ENCODE results near the gene NUDT8.
"Not testable (repeated sequence)": the region's sequence is repeated elsewhere in the genome, so short reads cannot be mapped to it uniquely, and the experiment has no call there.

The NUDT8 gene, protein sequence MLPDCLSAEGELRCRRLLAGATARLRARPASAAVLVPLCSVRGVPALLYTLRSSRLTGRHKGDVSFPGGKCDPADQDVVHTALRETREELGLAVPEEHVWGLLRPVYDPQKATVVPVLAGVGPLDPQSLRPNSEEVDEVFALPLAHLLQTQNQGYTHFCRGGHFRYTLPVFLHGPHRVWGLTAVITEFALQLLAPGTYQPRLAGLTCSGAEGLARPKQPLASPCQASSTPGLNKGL

DNA sequence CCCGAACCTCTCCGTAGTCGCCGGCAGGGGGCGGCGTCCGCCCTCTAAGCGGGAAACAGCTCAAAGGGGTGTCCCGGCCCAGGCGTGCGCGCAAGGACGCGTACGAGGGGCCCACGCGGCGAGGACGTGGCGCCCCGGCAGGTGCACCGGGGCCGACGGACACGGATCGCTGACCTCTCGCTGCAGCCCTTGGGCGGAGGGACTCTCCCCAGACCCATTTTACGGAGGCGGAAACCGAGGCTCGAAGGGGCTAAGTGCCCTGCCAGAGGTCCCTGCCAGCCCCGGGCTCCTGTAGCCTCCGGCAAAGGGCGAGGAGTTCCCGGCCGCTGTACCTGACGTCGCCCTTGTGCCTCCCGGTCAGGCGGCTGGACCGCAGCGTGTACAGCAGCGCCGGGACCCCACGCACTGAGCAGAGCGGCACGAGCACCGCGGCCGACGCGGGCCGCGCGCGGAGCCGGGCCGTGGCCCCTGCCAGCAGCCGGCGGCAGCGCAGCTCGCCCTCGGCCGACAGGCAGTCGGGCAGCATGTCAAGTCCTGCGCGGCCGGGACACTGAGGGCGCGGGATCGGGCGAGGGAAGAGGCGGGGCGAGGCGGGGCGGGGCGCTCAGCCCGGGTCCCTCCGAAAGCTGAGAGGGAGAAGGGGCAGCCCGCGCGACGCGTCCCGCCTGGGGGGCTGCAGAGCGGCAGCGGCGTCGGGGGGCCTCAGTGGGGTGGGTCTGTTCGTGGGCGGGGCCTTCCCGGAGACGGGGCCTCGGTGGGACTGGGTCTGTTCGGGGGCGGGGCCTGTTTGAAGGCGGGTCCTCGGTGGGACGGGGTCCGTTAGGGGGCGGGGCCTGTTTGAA is at the start of gene NUDT8:
TSS of gene NUDT8 (minus strand) at position 552 of the 842 bp plus-strand sequence. CDS start at position 526, 26 bp downstream.
- peak; percentile 85 for DNase-seq

DNA sequence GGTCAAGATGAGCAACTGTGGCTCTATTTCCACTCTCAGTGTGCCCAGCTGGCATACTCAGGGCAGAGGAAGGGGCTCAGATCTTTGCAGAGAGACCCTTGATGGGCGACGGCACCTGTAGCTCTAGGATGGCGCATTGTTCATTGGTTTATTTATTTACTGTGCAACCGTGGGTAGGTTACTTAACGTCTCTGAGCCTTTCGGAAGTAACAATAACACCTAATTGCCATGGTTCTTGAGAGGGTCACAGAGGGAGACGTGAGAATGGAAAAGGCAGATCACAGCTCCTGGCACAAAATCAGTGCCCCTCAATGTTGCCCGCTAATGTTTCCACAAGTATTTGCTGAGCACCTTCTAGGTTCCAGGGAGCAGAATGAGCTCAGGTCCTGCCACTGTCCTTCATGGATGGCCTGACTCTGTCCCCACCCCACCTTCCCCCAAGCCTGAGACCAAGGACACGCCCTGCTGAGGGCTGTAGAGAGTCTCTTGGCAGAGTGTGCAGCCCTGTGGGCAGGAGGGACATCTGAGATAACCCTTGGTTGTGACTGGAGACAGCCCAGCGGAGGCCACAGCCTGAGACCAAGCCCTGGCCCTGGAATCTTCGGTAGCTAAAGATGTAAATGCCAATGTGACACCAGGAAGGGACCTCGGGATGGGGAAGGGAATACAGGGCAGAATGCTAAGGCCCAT is 45.5 kb upstream of the NUDT8 start:
- no peak for DNase-seq

DNA sequence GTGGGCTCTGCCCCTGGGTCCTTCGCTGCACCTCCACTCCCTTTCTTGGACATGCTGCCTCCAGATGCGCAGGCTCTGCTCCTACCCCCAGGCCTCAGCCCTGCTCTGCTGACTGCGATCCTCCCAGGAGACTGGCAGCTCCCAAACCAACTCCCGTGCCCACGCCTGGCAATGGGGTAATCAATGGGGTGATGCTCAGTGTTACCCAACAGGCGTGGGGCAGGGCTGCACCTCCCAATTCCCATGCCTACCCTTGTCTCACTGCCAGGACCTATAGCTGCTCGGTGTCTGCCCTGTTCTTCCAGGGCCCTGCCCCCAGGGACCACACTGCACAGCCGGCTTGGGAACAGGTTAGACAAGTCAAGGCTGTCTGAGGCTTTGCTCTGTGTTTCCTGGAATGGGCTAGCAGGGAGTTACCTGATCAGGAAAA is 44.7 kb upstream of the NUDT8 start, which contains the start of gene ALDH3B2:
TSS of gene ALDH3B2 (minus strand) at position 182 of the 430 bp plus-strand sequence. CDS start 7,688 bp downstream, outside the sequence.
- no peak for DNase-seq

DNA sequence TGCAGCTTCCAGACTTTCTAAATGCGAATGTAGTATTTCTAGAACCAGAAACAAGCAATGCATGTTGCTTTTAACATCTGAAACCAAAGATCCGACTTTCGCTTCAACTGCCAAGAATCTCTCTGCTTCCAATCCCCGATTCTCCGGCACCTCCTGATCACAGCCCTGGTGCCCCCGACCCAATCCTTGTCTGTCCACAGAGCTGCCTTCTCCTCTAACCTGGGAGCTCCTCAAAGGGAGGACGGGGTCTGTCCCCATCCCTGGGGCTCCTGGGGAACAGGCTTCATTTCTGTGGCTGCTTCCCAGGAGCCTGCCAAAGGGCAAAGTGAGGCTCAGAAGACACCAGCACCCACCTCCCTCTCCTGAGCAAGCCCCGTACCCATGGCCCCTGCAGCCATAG is 44.2 kb upstream of the NUDT8 start:
- DNase-seq, result no peak

DNA sequence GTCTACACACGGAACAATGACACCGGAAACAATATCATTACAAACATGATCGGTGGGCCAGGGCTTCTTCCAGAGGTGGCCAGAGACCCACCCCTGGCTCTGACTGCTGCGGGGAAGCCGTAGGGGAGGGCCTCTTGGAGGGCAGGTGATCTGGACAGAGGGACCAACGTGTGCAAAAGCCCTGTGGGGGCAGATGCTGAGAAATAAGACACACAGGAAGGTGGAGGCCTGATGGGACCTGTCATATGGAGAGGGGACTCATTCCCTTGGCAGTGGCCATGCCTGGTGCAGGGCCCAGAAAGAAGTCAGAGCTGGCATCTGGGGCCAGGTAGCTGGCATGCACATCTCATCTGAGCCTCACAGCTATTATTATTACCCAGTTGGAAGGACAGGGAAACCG is 43.6 kb upstream of the NUDT8 start:
- DNase-seq, result no peak

DNA sequence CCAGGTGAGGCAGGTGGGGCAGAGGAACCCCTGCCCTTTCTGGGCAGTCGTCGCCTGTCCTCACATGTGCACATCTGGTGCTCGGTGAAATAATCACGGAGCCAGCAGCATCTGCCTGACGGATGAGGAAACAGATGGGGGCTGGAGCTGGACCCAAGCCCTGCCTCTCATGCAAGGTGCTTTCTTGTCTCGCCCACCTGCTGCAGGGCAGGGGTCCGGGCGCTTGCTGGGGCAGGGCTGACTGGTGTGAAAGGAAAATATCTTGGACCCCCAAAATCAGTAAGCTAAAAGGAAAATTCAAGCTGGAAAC is 41.4 kb upstream of the NUDT8 start:
- DNase-seq, result no peak

DNA sequence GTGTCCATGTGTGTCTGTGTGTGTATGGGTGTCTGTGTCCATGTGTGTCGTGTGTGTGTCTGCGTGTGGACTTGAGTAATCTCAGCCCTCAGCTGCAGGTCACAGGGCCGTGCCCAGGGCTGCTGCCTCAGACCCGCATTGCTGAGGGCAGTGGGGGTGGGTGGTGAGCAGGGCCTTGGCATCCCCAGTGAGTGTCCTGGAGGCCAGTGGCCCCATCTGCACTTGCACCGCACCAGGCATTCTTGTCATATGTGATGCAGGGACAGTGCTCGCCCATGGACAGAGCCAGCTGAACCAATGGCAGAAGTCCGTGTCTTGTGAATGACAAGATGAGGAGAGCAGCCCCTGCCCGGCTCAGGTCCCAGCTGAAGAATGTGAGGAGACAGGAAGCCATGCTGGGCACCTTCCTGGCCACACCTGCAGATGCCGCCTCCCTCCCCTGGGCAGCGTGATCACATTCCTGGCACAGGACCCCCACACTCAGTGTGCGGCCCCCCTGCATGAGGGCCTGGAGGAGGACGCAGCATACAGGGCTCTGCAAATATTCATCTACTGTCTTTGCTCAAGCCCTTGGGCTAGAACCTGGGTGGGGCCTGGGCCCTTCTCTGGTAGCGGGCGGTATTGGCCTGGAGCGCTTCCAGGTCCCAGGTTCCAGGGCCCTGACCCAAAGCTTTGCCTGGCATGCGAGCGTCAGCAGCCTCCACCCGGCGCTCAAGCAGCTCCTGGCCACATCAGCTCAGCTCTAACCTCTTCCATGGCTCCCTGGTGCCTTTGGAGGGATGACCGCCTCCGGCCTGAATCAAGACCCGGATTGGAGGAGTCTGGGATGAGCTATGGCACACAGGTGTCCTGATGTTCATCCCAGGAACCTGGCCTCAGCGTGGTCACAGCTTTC is 40.8 kb upstream of the NUDT8 start:
- no peak for DNase-seq

DNA sequence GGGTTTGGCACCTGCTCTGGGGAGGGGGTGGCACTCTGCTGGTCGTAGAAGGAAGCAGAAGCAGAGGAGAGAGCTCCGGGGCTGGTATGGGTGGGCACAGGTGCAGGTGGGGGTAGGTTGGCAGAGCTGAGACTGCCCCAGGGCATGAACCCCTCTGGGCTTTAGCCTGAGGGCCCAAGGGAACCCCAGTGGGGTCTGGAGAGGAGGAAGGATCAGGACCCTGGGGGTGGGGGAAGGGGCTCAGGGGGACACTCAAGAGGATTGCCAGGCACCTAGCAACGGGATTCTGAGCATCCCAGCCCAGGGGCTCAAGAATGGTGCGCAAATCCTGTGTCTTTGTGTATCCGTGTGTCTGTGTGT is 38.4 kb upstream of the NUDT8 start:
- no peak for DNase-seq

DNA sequence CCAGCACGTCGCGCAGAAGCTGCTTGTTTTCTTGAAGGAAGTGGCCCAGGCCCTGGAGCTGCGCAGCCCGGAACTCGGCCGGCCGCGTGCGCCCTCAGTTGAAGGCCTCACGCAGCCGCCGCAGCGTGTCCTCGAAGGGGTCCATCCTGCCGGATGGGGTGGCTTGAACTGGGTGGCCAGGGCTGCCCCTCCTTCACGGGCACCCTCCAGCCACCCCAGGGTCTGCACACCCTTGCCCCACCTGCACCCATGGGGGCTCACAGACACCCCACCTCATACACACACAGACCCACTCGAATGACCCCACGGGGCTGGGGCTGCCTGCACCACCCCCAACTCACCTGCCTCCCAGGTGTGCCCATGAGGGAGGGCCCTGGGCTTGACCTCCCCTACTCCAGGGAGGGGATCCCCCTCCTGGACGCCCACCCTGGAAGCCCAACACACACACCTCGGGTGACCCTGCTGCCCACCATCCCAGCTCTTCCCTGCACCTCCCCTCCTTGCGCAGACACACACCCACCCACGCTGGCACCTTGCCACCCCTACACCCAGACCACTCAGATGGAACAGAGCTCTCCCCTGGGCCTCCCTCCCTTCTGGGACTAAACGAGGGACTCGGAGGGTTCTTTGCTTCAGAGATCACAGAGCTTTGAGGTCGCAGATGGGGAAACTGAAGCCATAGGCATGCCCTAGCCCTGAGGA is 37.9 kb upstream of the NUDT8 start:
- DNase-seq, result no peak

DNA sequence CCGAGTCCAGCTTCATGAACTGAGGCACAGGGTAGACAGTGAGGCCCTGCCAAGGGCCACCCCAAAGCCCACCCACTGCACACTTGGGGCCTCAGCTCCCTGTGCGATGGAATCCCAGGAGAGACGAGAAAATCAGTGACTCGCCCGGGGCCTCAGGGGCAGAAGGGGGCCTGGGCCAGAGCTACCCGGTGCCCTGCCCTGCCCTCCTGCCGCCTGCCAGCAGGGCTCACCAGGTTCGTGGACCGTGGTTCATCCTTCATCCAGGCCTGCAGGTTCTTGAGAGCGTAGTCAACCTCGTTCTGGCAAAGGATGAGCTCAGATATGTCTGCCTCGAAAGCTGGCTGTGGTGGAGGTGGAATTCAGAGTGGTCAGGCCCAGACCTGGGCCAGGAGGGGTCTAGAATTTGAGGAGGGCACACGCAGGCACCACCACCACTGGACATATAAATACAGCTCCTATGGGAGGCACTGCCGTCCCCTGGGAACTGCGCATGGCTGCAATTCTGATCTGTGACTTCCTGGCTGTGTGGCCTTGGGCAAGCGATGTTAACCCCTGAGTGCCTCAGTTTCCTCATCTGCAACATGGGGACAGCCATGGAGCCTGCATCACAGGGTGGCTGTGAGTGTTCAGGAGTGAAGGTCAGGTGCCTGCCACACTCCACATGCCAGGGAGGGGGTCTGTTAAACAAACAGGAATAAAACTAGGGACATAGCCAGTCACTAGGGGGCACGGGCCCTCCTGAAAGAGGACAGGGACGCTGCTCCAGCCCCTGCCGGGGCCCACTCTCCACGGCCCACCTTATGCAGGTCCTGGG is 37.1 kb upstream of the NUDT8 start:
- no peak for DNase-seq

DNA sequence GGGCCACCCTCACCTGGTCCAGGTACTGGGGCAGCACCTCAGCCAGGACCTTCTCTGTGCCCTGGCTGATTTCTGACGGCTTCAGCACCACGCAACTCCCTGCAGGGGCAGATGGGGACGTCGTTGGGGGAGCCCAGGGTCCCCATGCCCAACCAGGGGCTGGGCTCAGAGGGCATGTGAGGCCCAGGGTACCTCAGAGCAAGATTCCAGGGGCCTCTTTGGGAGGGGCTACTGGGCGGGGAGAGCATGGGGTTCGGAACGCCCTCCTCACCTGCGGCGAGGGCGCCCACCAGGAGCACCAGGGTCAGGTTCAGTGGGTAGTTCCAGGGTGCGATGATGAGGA is 36.5 kb upstream of the NUDT8 start:
- DNase-seq, result no peak

DNA sequence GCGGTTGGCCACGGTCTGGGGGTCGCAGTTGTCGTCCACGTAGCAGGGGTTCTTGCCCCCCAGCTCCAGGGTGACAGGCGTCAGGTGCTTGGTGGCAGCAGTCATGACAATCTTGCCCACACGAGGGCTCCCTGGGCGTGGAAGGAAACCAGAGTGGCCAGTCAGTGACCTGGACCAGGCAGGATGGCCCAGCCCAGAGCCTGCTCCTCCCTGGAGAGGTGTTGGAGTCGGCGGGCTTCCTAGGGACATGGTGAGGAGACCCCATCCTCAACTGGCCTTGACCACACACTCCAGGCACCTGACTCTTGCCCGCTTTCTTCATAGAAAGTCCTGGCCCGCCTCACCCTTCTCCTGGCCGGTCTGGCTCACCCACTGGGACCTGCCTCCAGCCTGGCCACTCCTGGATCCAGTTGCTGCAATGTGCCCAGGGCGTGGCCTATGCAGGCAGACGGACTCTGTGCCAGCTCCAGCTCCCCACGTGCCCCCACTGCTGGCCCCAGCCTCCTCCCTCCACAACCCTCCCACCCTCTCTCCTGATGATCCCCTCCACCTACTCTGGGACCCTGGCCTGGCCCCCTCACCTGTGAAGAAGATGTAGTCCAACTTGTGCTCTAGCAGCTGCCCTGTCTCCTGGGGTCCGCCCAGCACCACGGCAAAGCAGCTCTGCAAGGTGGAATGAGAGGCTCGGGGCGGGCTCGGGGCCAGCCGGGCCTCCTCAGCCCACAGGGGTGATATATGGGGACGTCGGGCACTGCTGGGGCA is 36.0 kb upstream of the NUDT8 start:
- DNase-seq, result no peak

DNA sequence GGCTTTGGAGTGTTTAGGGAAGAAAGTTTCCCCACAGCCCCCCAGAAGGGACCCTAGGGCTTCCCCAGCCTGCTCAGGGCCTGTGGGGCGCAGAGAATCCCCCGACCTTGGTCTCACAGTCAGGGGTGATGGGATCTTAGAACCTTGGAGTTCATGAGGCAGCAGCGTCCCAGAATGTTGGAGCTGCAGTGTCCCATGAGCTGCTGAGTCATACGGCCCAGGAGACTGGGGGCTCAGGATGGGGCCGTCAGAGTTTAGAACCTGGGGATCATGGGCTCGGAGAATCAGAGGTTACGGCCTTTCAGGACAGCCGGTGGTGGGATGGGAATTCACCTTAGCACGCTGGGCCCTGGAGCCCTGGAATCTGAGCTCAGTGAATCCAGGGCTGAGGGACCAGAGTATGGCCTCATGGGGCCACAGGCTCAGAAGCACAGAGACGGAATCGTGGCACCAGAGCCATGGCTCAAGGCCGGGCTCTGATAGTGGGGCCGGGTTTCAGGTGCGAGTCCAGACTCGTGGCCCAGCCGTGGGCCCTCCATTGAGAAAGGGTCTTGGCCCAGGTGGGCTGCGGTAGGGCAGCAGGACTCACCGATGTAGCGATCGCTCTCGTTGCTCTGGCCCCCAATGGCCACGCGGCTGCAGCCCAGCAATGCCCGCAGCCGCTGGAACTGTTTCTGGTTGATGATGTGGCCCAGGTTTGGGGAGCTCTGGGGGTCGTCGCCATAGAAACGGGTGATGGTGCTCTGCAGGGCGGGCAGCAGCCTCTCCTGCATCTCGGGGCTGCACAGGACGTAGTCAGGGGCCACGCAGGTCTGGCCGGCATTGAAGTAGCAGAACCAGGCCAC is 35.2 kb upstream of the NUDT8 start:
- DNase-seq, result no peak

DNA sequence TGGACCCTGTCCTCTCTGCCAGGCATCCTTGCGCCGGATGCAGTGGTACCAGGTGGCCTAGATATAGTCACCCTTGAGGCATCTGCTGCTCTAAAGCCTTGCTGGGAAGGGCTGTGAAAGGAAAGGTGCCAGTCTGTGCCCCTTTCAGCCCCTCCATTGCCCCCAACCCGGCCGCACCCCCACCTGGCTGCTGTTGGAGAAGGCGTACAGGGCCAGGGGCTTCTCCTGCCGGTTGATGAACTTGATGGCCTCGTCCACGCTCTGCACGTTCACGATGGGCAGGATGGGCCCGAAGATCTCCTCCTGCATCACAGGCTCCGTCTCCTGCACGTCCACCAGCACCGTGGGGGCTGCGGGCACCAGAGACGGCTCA is 34.5 kb upstream of the NUDT8 start:
- DNase-seq, result no peak

DNA sequence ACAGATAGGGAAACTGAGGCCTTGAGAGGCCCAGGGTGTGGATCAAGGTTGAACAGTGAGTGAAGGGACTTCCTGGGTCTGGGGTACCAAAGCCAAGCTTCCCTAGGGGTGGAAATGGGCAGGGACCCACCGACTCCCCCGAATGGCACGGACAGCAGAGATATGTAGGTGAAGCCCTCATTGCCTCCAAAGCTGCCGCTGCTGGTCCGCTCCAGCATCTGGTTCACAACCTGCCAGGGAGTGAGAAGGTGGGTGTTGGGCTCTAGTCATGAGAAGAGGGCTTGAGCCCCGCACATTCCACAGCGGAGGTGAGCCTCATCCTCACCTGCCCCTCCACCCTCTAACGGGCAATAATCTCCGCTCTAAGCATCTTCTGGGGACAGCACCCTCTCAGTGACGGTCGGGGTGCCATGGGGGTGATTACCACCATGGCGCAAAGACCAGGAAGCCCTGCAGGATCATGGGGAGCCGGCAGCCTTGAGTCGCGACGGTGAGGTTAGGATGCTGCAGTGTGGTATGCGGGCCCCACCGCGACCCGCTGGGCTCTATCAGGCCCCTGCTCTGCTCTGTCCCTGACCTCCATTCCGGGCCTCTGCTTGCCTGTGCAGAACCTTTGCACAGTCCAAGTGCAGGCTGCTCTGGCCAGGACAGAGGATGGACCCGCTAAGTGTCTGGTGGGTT is 33.9 kb upstream of the NUDT8 start:
- DNase-seq, result no peak

DNA sequence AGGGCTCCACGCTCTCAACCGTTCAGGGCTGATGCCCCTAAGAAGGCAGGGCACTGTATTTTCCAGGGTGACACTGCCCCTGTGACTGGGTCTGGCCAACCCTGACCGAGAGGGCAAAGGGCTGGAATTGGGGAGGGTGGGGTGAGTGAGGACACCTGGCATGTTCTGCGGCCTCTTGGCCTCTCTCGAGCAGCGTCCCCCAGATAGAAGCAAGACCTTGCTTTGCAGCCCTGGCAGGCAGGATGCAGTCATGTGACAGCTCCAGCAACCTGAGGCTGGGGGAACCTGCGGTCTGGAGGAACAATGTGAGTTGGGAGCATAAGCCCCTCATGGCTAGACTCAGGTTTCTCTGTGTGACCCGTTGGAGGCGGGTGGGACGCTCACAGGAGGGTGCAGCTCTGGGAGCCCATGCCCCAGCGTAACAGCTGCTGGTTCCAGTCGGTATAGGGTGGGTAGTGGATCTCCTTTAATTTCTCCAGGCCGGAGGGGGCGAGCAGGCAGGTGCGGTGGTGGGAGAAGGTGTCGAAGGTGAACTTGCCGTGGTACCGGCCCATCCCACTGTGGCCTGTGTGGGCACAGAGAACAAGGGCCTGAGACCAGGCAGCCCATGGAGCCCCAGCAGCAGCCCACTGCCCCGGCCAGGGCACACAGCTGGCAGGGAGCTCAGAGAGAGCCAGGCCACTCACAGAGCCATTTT is 33.2 kb upstream of the NUDT8 start:
- DNase-seq, result no peak

DNA sequence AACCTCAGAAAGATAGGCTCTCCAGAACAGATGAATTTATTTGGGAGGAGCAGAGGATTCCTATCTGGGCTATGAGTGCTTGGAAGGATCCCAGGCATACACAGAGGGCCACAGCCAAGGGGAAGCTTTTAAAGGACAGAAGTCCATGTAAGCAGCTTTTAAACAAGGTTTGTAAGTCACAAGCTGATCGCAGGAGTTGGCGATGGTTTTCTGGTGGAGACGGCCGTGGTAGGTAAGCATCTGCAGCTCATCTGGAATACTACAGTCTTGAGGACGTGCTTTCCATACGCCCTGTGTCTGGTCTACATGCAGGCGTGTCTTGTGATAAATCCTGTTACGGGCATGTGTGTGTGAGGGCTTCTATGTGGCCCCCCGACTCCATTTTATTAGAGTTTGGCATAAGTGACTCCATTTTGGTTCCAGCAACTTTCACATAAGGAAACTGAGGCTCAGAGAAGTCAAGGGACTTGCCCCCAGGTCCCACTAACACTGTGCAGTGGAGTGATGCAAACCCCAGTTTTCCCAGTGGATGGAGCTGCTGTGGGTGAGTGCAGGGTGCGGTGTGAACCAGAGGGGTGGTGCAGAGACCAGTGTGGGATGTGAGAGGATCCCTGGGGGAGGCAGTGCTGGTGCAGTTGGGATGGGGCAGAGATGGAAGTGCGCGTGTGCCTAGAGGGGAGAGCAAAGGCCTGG is 32.6 kb upstream of the NUDT8 start:
- no peak for DNase-seq

DNA sequence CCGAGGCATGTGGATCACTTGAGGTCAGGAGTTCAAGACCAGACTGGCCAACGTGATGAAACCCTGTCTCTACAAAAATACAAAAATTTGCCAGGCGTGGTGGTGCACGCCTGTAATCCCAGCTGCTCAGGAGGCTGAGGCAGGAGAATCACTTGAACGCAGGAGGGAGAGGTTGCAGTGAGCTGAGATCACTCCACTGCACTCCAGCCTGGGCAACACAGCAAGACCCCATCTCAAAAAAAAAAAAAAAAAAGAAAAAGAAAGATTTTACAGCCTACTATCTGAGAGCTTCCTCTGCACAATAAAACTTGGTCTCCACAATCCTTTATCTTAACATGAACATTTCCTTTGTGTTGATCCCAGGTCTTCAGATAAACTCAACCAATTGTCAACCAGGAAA is 31.0 kb upstream of the NUDT8 start:
- DNase-seq, result not testable (repeated sequence)

All from activated CD4-positive, alpha-beta T cell treated with anti-CD3 and anti-CD28 coated beads, Interleukin-2, amount 50 U/mL, for 1 hour (primary cell).